A549 (cell line): Measurements from ENCODE around the gene EPDR1.

Experiments
- POLR2A ChIP-seq: IDR thresholded peaks from 2 replicates; pipeline ENCODE4 v1.6.1; 2012; ENCODE audit warnings: mild to moderate bottlenecking, low read length
- RCOR1 ChIP-seq: fragments of 150-350 bp; IDR thresholded peaks from 2 replicates; pipeline ENCODE4 v1.6.1; 2014; ENCODE audit warnings: antibody characterized with exemption, low read length, low read depth
- TF ChIP-seq, protein P1 (sequence below): fragments of >200 bp; sonication (Bioruptor Twin); formaldehyde crosslinking; IDR thresholded peaks from 3 replicates; pipeline ENCODE4 v1.5.1; 2016

DNA sequence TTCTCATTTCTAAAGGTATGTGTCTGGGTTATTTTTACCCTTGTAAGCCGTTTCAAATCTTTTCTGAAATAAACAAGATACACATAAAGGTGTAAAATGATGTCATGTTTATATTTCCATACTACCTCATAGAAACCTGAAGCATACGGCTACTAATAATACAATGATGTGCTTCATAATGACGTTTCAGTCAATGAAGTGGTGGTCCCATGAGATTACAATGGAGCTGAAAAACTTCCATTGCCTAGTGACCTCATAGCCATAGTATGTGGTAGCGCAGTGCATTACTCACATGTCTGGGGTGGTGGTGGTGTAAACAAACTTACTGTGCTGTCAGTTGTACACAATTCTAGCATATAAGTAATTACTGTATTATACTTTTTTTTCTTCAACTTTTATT, 24.9 kb downstream of the EPDR1 start:
- no peak for TF ChIP-seq POLR2A
- TF ChIP-seq, protein P1, sequence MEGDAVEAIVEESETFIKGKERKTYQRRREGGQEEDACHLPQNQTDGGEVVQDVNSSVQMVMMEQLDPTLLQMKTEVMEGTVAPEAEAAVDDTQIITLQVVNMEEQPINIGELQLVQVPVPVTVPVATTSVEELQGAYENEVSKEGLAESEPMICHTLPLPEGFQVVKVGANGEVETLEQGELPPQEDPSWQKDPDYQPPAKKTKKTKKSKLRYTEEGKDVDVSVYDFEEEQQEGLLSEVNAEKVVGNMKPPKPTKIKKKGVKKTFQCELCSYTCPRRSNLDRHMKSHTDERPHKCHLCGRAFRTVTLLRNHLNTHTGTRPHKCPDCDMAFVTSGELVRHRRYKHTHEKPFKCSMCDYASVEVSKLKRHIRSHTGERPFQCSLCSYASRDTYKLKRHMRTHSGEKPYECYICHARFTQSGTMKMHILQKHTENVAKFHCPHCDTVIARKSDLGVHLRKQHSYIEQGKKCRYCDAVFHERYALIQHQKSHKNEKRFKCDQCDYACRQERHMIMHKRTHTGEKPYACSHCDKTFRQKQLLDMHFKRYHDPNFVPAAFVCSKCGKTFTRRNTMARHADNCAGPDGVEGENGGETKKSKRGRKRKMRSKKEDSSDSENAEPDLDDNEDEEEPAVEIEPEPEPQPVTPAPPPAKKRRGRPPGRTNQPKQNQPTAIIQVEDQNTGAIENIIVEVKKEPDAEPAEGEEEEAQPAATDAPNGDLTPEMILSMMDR, result no peak
- no peak for TF ChIP-seq RCOR1
